HPDE6-E6E7 (cell line): Measurements from ENCODE around the gene PROSER2.

Experiments
- DNase-seq: peaks from one replicate; pipeline ENCODE4 v3.0.0; 2011; ENCODE audit warnings: missing footprints; ENCODE audit errors: extremely low spot score

The PROSER2 gene

GRCh38 chr10:11823122-11823988 is at the start of gene PROSER2:
TSS of gene PROSER2 (plus strand) at chr10:11823356. CDS start at chr10:11852078, 28,722 bp downstream.
- no peak for DNase-seq

- DNase-seq: no peak
Measured at GRCh38 chr10:11773761-11774441, 49.3 kb upstream of the PROSER2 start.

GRCh38 chr10:11775412-11775811 is 47.7 kb upstream of the PROSER2 start:
- DNase-seq: no peak

GRCh38 chr10:11776080-11776479 is 47.1 kb upstream of the PROSER2 start:
- DNase-seq: no peak

GRCh38 chr10:11781114-11781513 is 42.0 kb upstream of the PROSER2 start:
- DNase-seq: no peak

- peak; percentile 9 for DNase-seq
Measured at GRCh38 chr10:11782793-11783557, 40.2 kb upstream of the PROSER2 start.

GRCh38 chr10:11783558-11783865 is 39.6 kb upstream of the PROSER2 start:
- no peak for DNase-seq

GRCh38 chr10:11787374-11787773 is 35.8 kb upstream of the PROSER2 start:
- no peak for DNase-seq

- no peak for DNase-seq
Measured at GRCh38 chr10:11787846-11788245, 35.3 kb upstream of the PROSER2 start.

GRCh38 chr10:11789306-11789705 is 33.9 kb upstream of the PROSER2 start:
- no peak for DNase-seq

- DNase-seq: no peak
Measured at GRCh38 chr10:11789956-11790355, 33.2 kb upstream of the PROSER2 start.

GRCh38 chr10:11793762-11794479 is 29.2 kb upstream of the PROSER2 start:
- DNase-seq: peak; percentile 60

- DNase-seq: no peak
Measured at GRCh38 chr10:11794566-11794965, 28.6 kb upstream of the PROSER2 start.

- no peak for DNase-seq
Measured at GRCh38 chr10:11795101-11795920, 27.8 kb upstream of the PROSER2 start.

- no peak for DNase-seq
Measured at GRCh38 chr10:11796474-11796873, 26.7 kb upstream of the PROSER2 start.

GRCh38 chr10:11797281-11797680 is 25.9 kb upstream of the PROSER2 start:
- no peak for DNase-seq

- no peak for DNase-seq
Measured at GRCh38 chr10:11797847-11798633, 25.1 kb upstream of the PROSER2 start.

GRCh38 chr10:11798845-11799735 is 24.1 kb upstream of the PROSER2 start:
- no peak for DNase-seq

GRCh38 chr10:11799736-11800080 is 23.4 kb upstream of the PROSER2 start:
- no peak for DNase-seq
